Hepatocyte (in vitro differentiated cells): ENCODE data around the gene SNTB2.

Source experiments
- CTCF ChIP-seq: fragments of 200-600 bp; sonication (generic); IDR thresholded peaks from 2 replicates; pipeline ENCODE4 v1.5.1; 2016; ENCODE audit warnings: antibody characterized with exemption, mild to moderate bottlenecking; ENCODE audit not compliant: poor library complexity
- EZH2 ChIP-seq: fragments of 200-600 bp; sonication (generic); IDR thresholded peaks from 2 replicates; pipeline ENCODE4 v1.6.1; 2016; ENCODE audit warnings: antibody characterized with exemption, mild to moderate bottlenecking, borderline replicate concordance

GRCh38 chr16:69345923-69346322 lies 159.0 kb downstream of the SNTB2 start:
- no peak for TF ChIP-seq CTCF
- no peak for TF ChIP-seq EZH2
